LNCaP clone FGC (cell line): ENCODE results near the gene IHH.

Experiments used
- DNase-seq: peaks from one replicate; pipeline ENCODE4 v3.0.0-alpha.2; 2011; ENCODE audit warnings: low read depth
- H3K4me3 ChIP-seq: 2 replicates; pipeline ENCODE4 v1.5.1; 2011; ENCODE audit warnings: mild to moderate bottlenecking, low read depth, low read length, control low read depth
- CTCF ChIP-seq: IDR thresholded peaks from 2 replicates; pipeline ENCODE4 v1.5.1; 2012; ENCODE audit warnings: mild to moderate bottlenecking; ENCODE audit not compliant: control insufficient read depth, insufficient read depth; ENCODE audit errors: extremely low read depth

Gene IHH

GRCh38 chr2:219086196-219086595 lies 25.5 kb upstream of the IHH start:
- DNase-seq, result no peak
- no peak overlapping the region for H3K4me3 ChIP-seq
- TF ChIP-seq CTCF, result no peak

GRCh38 chr2:219084791-219085190 lies 24.1 kb upstream of the IHH start:
- H3K4me3 ChIP-seq, result no peak overlapping the region
- no peak for DNase-seq
- no peak for TF ChIP-seq CTCF

GRCh38 chr2:219082332-219082958 lies 21.7 kb upstream of the IHH start:
- no peak for TF ChIP-seq CTCF
- H3K4me3 ChIP-seq, result no peak overlapping the region
- DNase-seq, result no peak

GRCh38 chr2:219081701-219082331 lies 21.1 kb upstream of the IHH start:
- TF ChIP-seq CTCF, result no peak
- no peak overlapping the region for H3K4me3 ChIP-seq
- DNase-seq, result no peak

- TF ChIP-seq CTCF, result no peak
- H3K4me3 ChIP-seq, result no peak overlapping the region
- DNase-seq, result no peak
Observed at GRCh38 chr2:219081096-219081495, 20.4 kb upstream of the IHH start.

- no peak for TF ChIP-seq CTCF
- no peak overlapping the region for H3K4me3 ChIP-seq
- no peak for DNase-seq
Observed at GRCh38 chr2:219079417-219079816, 18.7 kb upstream of the IHH start.

- no peak for TF ChIP-seq CTCF
- H3K4me3 ChIP-seq, result no peak overlapping the region
- no peak for DNase-seq
Observed at GRCh38 chr2:219078951-219079350, 18.2 kb upstream of the IHH start.
